ENCODE results near the gene MAGEF1. TPM values are rescaled to one million over a fixed set of nuclear protein-coding genes. Genes with fewer than 3 reads are reported as not detected.

Gene MAGEF1
- polyA plus RNA-seq, 4 donors = 15.7 to 45.5 (median 29.9) TPM

DNA sequence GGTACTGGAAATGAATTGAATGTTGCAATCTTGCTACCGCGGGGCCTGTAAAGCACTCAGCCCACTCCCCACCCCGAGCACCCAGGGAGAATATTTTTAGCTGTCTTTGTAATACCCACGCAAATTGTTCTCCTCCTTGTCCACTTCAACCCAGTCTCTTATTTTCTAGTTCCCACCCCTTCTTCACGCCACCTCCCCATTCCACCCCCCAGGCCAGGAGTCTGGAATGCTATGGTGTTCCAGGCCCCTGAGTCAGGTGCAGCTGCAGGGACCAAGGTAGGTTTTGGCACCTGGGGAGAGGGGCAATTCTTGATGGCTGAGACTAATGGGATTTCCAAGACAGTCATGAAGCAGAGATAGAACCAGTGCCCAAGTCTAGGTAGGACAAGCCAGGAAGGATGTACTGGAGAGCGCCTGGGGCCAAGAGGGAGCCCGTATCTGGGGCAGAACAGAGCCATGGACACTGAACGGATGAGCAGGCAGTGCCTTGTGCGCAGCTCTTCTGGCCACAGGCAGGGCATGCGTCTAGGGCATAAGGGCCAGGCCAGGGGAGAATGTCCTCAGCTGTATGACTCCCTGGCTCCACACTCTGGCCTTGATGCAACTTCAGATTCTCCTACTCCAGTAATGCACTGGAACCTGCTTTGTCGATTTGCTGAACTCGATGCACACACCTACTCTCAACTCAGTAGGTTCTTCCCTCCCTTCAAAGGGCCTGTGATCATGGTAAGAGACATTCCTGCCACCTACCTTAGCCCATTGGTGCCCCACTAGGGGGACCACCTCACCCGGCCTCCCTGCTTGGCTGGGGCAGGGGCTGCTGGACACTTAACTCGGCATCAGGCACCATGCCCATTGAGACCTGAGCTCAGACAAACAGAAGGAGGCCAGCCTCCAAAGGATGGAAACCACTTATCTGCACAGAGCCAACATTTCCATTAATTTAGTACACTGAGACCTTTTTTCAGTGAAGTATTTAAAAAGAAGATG lies 34.6 kb upstream of the MAGEF1 start:
- peaks cover 0 to 12% (median 0%) of the 10 kb centered on the region in 3 donors for H3K4me1 ChIP-seq (ENCODE audit: control insufficient read depth in 3 of 3, insufficient read depth in 2 of 3, low read depth in 1 of 3, low read length in 2 of 3)
- no peaks in the 10 kb centered on the region for H3K27me3 ChIP-seq (ENCODE audit: control insufficient read depth in 3 of 3, insufficient read depth in 3 of 3, low read length in 3 of 3)
- FAIRE-seq (no peak), DNase-seq (no peak)
- H3K36me3 ChIP-seq (ENCODE audit: control insufficient read depth in 3 of 3, insufficient read depth in 2 of 3, low read depth in 1 of 3, low read length in 3 of 3) = no peaks in the 10 kb centered on the region
- no peak overlapping the region for H3K27ac ChIP-seq (ENCODE audit: low read depth in 1 of 3, low read length in 2 of 3)
- H3K9me3 ChIP-seq (ENCODE audit: control insufficient read depth in 2 of 2, insufficient read depth in 1 of 2, low read depth in 1 of 2, low read length in 1 of 2) = no peaks in the 10 kb centered on the region
- no peak overlapping the region for H3K4me3 ChIP-seq (ENCODE audit: low read depth in 1 of 3, low read length in 3 of 3)
- 86 to 94% (median 89%) methylated on average over 14 of the region's 14 CpGs for WGBS, 3 donors

DNA sequence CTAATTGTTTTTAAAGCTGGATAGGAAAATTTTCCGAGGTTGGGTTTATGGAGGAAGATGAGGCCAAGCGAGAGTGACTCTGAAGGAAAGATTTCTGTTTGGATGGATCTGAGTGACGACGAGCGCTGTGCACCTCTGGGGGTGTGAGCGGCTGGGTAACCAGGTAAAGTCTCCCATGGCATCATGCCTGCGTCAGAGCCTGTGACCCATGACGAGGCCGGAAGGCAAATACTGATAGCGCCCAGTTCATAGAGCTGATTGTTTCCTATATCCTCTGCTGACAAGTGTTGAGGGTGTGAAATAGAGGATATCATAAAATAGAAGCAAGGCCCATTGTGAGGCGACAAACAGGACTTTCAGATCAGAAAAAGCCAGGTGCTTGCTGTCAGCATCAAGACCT lies 33.7 kb upstream of the MAGEF1 start:
- no peak for DNase-seq
- Histone ChIP-seq H3K27ac (ENCODE audit: low read depth in 1 of 3, low read length in 2 of 3) (no peak overlapping the region), H3K27me3 (ENCODE audit: control insufficient read depth in 3 of 3, insufficient read depth in 3 of 3, low read length in 3 of 3) (no peaks in the 10 kb centered on the region), H3K4me1 (ENCODE audit: control insufficient read depth in 3 of 3, insufficient read depth in 2 of 3, low read depth in 1 of 3, low read length in 2 of 3) (peaks cover 0 to 7% (median 0%) of the 10 kb centered on the region in 3 donors), H3K36me3 (ENCODE audit: control insufficient read depth in 3 of 3, insufficient read depth in 2 of 3, low read depth in 1 of 3, low read length in 3 of 3) (no peaks in the 10 kb centered on the region), H3K9me3 (ENCODE audit: control insufficient read depth in 2 of 2, insufficient read depth in 1 of 2, low read depth in 1 of 2, low read length in 1 of 2) (no peaks in the 10 kb centered on the region), H3K4me3 (ENCODE audit: low read depth in 1 of 3, low read length in 3 of 3) (no peak overlapping the region)
- 79 to 81% (median 80%) methylated on average over 11 of the region's 11 CpGs for WGBS, 3 donors
- no peak for FAIRE-seq

DNA sequence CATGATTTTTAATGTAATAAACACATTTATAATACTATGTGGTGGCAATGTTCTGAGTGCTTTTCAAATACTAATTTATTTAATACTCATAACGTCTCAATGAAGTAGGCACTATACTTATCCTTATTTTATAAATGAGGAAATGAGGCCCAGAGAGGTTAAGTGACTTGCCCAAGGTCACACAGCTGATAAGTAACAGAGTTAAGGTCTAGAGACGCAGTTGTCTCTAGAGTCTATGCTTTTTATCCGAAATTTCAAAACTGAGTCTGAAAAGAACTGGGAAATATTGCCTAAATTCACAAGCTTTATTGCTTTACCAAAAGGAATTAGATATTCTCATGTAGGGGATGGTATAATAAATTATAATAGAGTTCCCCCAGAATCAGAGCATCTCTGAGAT lies 31.4 kb upstream of the MAGEF1 start:
- WGBS, 3 donors = 81 to 84% (median 82%) methylated on average over 3 of the region's 3 CpGs

DNA sequence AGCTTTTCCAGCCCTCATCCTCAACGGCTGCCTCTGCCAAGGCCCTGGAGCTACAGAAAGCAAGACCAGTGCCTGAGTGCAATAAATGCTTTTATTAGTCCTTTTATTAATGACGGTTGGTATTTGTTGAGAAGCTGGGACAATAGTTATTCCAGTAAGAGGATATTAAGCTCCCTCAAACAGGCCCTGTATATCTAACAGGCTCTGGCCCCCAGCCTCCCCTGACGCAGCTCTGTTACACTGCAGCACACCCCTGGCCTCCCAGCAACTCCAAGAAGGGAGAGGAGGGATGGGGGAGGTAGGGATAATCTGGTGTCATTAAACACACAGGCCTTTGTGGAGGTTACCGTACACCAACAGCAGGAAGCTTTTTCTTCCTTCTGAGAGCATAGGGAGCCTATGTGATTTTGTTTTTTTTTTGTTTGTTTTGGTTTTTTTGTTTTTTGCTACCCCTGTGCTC lies 30.8 kb upstream of the MAGEF1 start:
- DNase-seq (no peak), FAIRE-seq (no peak)
- peaks cover 0 to 11% (median under 1%) of the 10 kb centered on the region in 3 donors for H3K4me1 ChIP-seq (ENCODE audit: control insufficient read depth in 3 of 3, insufficient read depth in 2 of 3, low read depth in 1 of 3, low read length in 2 of 3)
- no peaks in the 10 kb centered on the region for H3K36me3 ChIP-seq (ENCODE audit: control insufficient read depth in 3 of 3, insufficient read depth in 2 of 3, low read depth in 1 of 3, low read length in 3 of 3)
- H3K27ac ChIP-seq (ENCODE audit: low read depth in 1 of 3, low read length in 2 of 3) = no peak overlapping the region
- H3K4me3 ChIP-seq (ENCODE audit: low read depth in 1 of 3, low read length in 3 of 3) = no peak overlapping the region
- no peaks in the 10 kb centered on the region for H3K27me3 ChIP-seq (ENCODE audit: control insufficient read depth in 3 of 3, insufficient read depth in 3 of 3, low read length in 3 of 3)
- H3K9me3 ChIP-seq (ENCODE audit: control insufficient read depth in 2 of 2, insufficient read depth in 1 of 2, low read depth in 1 of 2, low read length in 1 of 2) = no peaks in the 10 kb centered on the region
- WGBS, 3 donors = 24 to 47% (median 37%) methylated on average over 4 of the region's 4 CpGs

More for the DNA sequence above, 31.4 kb upstream of the MAGEF1 start:
- Histone ChIP-seq H3K4me3 (ENCODE audit: low read depth in 1 of 3, low read length in 3 of 3) (no peak overlapping the region), H3K9me3 (ENCODE audit: control insufficient read depth in 2 of 2, insufficient read depth in 1 of 2, low read depth in 1 of 2, low read length in 1 of 2) (no peaks in the 10 kb centered on the region), H3K27ac (ENCODE audit: low read depth in 1 of 3, low read length in 2 of 3) (no peak overlapping the region), H3K4me1 (ENCODE audit: control insufficient read depth in 3 of 3, insufficient read depth in 2 of 3, low read depth in 1 of 3, low read length in 2 of 3) (peaks cover 0 to 6% (median 0%) of the 10 kb centered on the region in 3 donors), H3K27me3 (ENCODE audit: control insufficient read depth in 3 of 3, insufficient read depth in 3 of 3, low read length in 3 of 3) (no peaks in the 10 kb centered on the region), H3K36me3 (ENCODE audit: control insufficient read depth in 3 of 3, insufficient read depth in 2 of 3, low read depth in 1 of 3, low read length in 3 of 3) (no peaks in the 10 kb centered on the region)
- FAIRE-seq = no peak
- no peak for DNase-seq

DNA sequence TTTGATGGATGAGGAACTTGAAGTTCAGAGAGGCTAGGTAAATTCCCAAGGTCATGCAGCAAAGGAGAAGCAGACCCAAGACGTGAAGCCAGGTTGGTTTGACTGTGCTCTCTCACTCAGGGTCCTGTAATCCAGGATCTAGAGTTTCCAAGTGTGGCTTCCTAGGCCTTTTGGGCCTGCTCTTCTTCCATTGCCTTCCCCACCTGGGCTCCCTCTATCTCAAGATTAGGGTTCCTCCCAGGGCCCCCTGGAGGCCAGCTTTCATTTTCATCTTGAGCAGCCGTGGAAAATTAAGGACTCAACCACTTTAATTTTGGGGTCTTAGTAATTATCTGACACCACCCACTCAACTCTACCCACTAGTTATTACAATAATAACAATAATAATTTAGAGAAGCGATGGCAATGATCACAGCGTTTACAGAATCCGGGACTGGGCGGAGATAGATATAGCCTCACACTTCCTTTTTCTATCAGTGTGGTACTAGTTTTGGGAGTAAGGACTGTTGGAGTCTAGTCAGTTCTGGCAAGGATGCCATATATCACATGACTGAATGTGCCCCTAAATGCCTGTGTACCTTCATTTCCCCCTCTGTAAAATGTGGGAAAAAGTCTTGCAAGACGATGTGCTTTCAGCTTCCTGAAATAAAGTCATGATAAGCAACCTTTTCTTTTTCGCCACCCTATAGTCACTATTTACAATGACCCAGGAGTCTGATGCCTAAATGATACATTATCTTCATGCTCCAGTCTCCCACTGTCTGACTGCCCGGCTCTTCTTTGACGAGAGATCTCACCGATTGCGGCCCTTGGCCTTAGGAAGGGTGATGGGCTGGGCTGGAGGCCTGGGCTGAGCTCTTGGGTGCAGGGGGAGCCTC lies 30.2 kb upstream of the MAGEF1 start:
- Histone ChIP-seq H3K36me3 (ENCODE audit: control insufficient read depth in 3 of 3, insufficient read depth in 2 of 3, low read depth in 1 of 3, low read length in 3 of 3) (no peaks in the 10 kb centered on the region), H3K27me3 (ENCODE audit: control insufficient read depth in 3 of 3, insufficient read depth in 3 of 3, low read length in 3 of 3) (no peaks in the 10 kb centered on the region), H3K9me3 (ENCODE audit: control insufficient read depth in 2 of 2, insufficient read depth in 1 of 2, low read depth in 1 of 2, low read length in 1 of 2) (no peaks in the 10 kb centered on the region), H3K4me3 (ENCODE audit: low read depth in 1 of 3, low read length in 3 of 3) (no peak overlapping the region), H3K4me1 (ENCODE audit: control insufficient read depth in 3 of 3, insufficient read depth in 2 of 3, low read depth in 1 of 3, low read length in 2 of 3) (peaks cover 0 to 11% (median 3%) of the 10 kb centered on the region in 3 donors), H3K27ac (ENCODE audit: low read depth in 1 of 3, low read length in 2 of 3) (no peak overlapping the region)
- DNase-seq (no peak), FAIRE-seq (no peak)
- WGBS, 3 donors = 63 to 78% (median 70%) methylated on average over 12 of the region's 12 CpGs

DNA sequence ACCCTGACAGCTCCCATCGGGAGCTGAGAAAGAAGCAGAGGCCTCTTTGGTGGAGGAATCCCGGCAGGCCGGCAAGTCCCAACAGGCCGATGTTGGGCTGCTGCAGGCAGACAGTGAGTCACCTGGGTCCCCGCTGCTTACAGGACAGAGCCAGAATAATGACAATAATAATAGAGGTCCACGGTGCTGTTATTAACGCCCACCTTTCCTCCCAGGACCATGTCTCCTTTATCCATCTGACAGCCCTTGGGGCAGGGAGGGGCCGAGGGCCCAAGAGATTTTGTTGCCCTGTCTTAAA lies 29.3 kb upstream of the MAGEF1 start:
- no peak for FAIRE-seq
- no peak for DNase-seq

DNA sequence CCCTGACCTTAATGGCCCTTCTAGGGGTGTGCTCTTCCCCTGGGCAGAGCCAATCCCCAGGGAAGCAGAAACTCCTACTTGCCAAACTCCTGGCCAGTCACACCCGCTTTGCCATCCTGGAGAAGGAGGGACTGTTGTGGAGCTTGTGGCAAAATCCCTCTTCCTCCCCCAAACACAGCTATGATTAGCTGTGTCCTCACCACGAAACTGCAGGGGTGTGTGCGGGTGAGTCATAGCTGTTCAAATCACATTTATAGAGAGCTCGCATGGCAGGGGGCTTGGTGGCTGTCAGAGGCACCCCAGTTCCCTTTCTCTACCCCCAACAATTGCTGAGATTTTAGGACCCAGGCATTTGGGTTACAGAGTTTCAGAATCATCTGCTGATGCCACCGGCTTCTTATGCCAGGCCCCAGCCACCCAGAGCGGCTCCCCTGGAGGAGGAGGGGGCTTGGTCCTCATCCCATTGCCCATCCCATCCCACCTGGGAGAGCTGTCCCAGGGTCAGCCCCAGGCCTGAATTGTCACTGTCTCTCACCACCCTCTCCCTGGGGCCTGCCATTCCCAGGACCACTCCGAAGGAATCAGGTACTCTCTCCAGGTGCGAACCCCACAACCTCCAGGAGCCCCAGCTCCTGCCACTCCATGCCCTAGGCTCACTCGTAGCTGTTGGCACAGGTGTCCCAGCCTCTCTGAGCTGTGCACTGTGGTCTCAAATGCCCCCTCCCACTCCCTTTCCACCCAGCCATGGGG lies 28.8 kb upstream of the MAGEF1 start:
- H3K36me3 ChIP-seq (ENCODE audit: control insufficient read depth in 3 of 3, insufficient read depth in 2 of 3, low read depth in 1 of 3, low read length in 3 of 3) = no peaks in the 10 kb centered on the region
- DNase-seq (no peak), FAIRE-seq (no peak)
- no peak overlapping the region for H3K27ac ChIP-seq (ENCODE audit: low read depth in 1 of 3, low read length in 2 of 3)
- H3K27me3 ChIP-seq (ENCODE audit: control insufficient read depth in 3 of 3, insufficient read depth in 3 of 3, low read length in 3 of 3) = no peaks in the 10 kb centered on the region
- H3K9me3 ChIP-seq (ENCODE audit: control insufficient read depth in 2 of 2, insufficient read depth in 1 of 2, low read depth in 1 of 2, low read length in 1 of 2) = no peaks in the 10 kb centered on the region
- 80 to 81% (median 80%) methylated on average over 9 of the region's 9 CpGs for WGBS, 3 donors
- H3K4me1 ChIP-seq (ENCODE audit: control insufficient read depth in 3 of 3, insufficient read depth in 2 of 3, low read depth in 1 of 3, low read length in 2 of 3) = peaks cover 0 to 11% (median 3%) of the 10 kb centered on the region in 3 donors
- no peak overlapping the region for H3K4me3 ChIP-seq (ENCODE audit: low read depth in 1 of 3, low read length in 3 of 3)

More for the DNA sequence above, 29.3 kb upstream of the MAGEF1 start:
- WGBS, 3 donors = 93 to 94% (median 94%) methylated on average over 8 of the region's 8 CpGs
- peaks cover 0 to 11% (median 3%) of the 10 kb centered on the region in 3 donors for H3K4me1 ChIP-seq (ENCODE audit: control insufficient read depth in 3 of 3, insufficient read depth in 2 of 3, low read depth in 1 of 3, low read length in 2 of 3)
- no peak overlapping the region for H3K27ac ChIP-seq (ENCODE audit: low read depth in 1 of 3, low read length in 2 of 3)
- no peaks in the 10 kb centered on the region for H3K27me3 ChIP-seq (ENCODE audit: control insufficient read depth in 3 of 3, insufficient read depth in 3 of 3, low read length in 3 of 3)
- H3K9me3 ChIP-seq (ENCODE audit: control insufficient read depth in 2 of 2, insufficient read depth in 1 of 2, low read depth in 1 of 2, low read length in 1 of 2) = no peaks in the 10 kb centered on the region
- no peak overlapping the region for H3K4me3 ChIP-seq (ENCODE audit: low read depth in 1 of 3, low read length in 3 of 3)
- no peaks in the 10 kb centered on the region for H3K36me3 ChIP-seq (ENCODE audit: control insufficient read depth in 3 of 3, insufficient read depth in 2 of 3, low read depth in 1 of 3, low read length in 3 of 3)
